K562 (cell line): ENCODE data around the gene VWA8. TPM values are rescaled to one million over a fixed set of nuclear protein-coding genes. Genes with fewer than 3 reads are reported as not detected.

ENCODE experiments used
- ARID1B ChIP-seq: fragments of 450-650 bp; IDR thresholded peaks from 2 replicates; pipeline ENCODE4 v1.6.1; 2016; ENCODE audit warnings: antibody characterized with exemption, mild to moderate bottlenecking, inconsistent platforms
- ARNT ChIP-seq, 2 experiments: fragments of 450-650 bp; IDR thresholded peaks; 2 replicates each; pipeline ENCODE4 v1.6.1; 2016; ENCODE audit warnings: mild to moderate bottlenecking in 1 of 2
- COPS2 ChIP-seq: fragments of 450-650 bp; conservative IDR thresholded peaks from 2 replicates; pipeline ENCODE4 v1.6.1; 2016; ENCODE audit warnings: mild to moderate bottlenecking, moderate library complexity
- ELF2 ChIP-seq: fragments of 250-450 bp; sonication (Bioruptor Pico); IDR thresholded peaks from 2 replicates; pipeline ENCODE4 v1.5.0; 2021; ENCODE audit warnings: mild to moderate bottlenecking
- MAFF ChIP-seq: IDR thresholded peaks from 2 replicates; pipeline ENCODE4 v1.6.1; 2012; ENCODE audit warnings: low read length, improper control_type of control experiment
- MAFG ChIP-seq: fragments of 450-650 bp; conservative IDR thresholded peaks from 2 replicates; pipeline ENCODE4 v1.6.1; 2016; ENCODE audit warnings: missing genetic modification characterization, missing compliant biosample characterization
- MAZ ChIP-seq, 2 experiments: fragments of 450-650 bp in 1 of 2; sonication (generic) in 1 of 2; formaldehyde crosslinking; IDR thresholded peaks in 1 of 2; conservative IDR thresholded peaks in 1 of 2; 2 replicates each; pipeline versions ENCODE4 v1.4.0 to v1.5.0; 2020; ENCODE audit warnings: mild to moderate bottlenecking in 1 of 2, missing genetic modification reagents in 1 of 2
- MECOM ChIP-seq: fragments of 250-450 bp; sonication (Bioruptor Pico); IDR thresholded peaks from 2 replicates; pipeline ENCODE4 v1.8.0; 2022; ENCODE audit warnings: inconsistent platforms
- MTA3 ChIP-seq: fragments of 450-650 bp; formaldehyde crosslinking; IDR thresholded peaks from 2 replicates; pipeline ENCODE4 v1.6.1; 2017; ENCODE audit warnings: mild to moderate bottlenecking, borderline replicate concordance
- NR2F6 ChIP-seq: fragments of 450-650 bp; formaldehyde crosslinking; IDR thresholded peaks from 2 replicates; pipeline ENCODE4 v1.4.0; 2020; ENCODE audit warnings: mild to moderate bottlenecking
- OTX1 ChIP-seq: fragments of 450-650 bp; formaldehyde crosslinking; IDR thresholded peaks from 2 replicates; pipeline ENCODE4 v1.4.0; 2022; ENCODE audit warnings: mild to moderate bottlenecking
- POLR2AphosphoS2 ChIP-seq: IDR thresholded peaks from 2 replicates; pipeline ENCODE4 v1.6.1; 2012; ENCODE audit warnings: low read length, improper control_type of control experiment
- RB1 ChIP-seq: fragments of 450-650 bp; IDR thresholded peaks from 2 replicates; pipeline ENCODE4 v1.6.1; 2017; ENCODE audit warnings: low read depth, mild to moderate bottlenecking
- SRF ChIP-seq, 2 experiments: fragments of 250-450, 450-650 bp in 1 of 2; sonication (Bioruptor Pico) in 1 of 2; sonication (generic) in 1 of 2; formaldehyde crosslinking; IDR thresholded peaks; 2 replicates each; pipeline versions ENCODE4 v1.5.0 to v1.5.1; 2020 to 2022; ENCODE audit warnings: mild to moderate bottlenecking in 1 of 2, missing genetic modification reagents in 1 of 2
- TEAD4 ChIP-seq, 2 experiments: sonication (generic) in 1 of 2; formaldehyde crosslinking in 1 of 2; IDR thresholded peaks; 2 replicates each; pipeline versions ENCODE4 v1.6.1 to v1.8.0; 2012 to 2022; ENCODE audit warnings: borderline replicate concordance in 1 of 2, inconsistent platforms in 1 of 2, low read length in 1 of 2, mild to moderate bottlenecking in 1 of 2, missing genetic modification reagents in 1 of 2
- ZBTB5 ChIP-seq: fragments of 450-650 bp; IDR thresholded peaks from 2 replicates; pipeline ENCODE4 v1.6.1; 2017; ENCODE audit warnings: antibody characterized with exemption
- ZFP1 ChIP-seq: fragments of 450-650 bp; formaldehyde crosslinking; IDR thresholded peaks from 2 replicates; pipeline ENCODE4 v1.4.0; 2020; ENCODE audit warnings: mild to moderate bottlenecking, mixed read lengths
- ZNF12 ChIP-seq: sonication (generic); formaldehyde crosslinking; IDR thresholded peaks from 2 replicates; pipeline ENCODE4 v1.4.0; 2020; ENCODE audit warnings: mild to moderate bottlenecking, missing genetic modification reagents
- ZNF24 ChIP-seq: fragments of 450-650 bp; IDR thresholded peaks from 2 replicates; pipeline ENCODE4 v1.6.1; 2016
- ZNF316 ChIP-seq: fragments of 450-650 bp; IDR thresholded peaks from 2 replicates; pipeline ENCODE4 v1.6.1; 2016
- ZNF561 ChIP-seq: fragments of 450-650 bp; formaldehyde crosslinking; conservative IDR thresholded peaks from 2 replicates; pipeline ENCODE4 v1.4.0; 2020; ENCODE audit warnings: mild to moderate bottlenecking, moderate library complexity
- ZNF766 ChIP-seq: fragments of 200-800 bp; sonication (Bioruptor generic); conservative IDR thresholded peaks from 2 replicates; pipeline ENCODE4 v1.6.1; 2016; ENCODE audit warnings: missing genetic modification characterization, missing compliant biosample characterization
- ZZZ3 ChIP-seq: fragments of 450-650 bp; IDR thresholded peaks from 2 replicates; pipeline ENCODE4 v1.6.1; 2016; ENCODE audit warnings: antibody characterized with exemption, mild to moderate bottlenecking, moderate library complexity
- polyA plus RNA-seq, 8 experiments: library from polyadenylated mRNA; depleted of rRNA in 4 of 8; stranded (reverse) in 5 of 8; unstranded in 3 of 8; fragments of >200 nt; fragmentation: Nextera tagmentation in 2 of 8; fragmentation: Illumina TruSeq in 1 of 8; extraction: Ambion mirVana in 2 of 8; extraction: Trizol in 1 of 8; gene quantifications; 2 replicates each; pipeline versions ENCODE4 v1.2.1 to v1.2.3, GENCODE V29; 2011 to 2014; ENCODE audit warnings: inconsistent platforms in 1 of 8, missing spikeins in 1 of 8
- total RNA-seq, 7 experiments: library from RNA; depleted of rRNA in 6 of 7; stranded (reverse); fragments of >200 nt in 6 of 7; fragmentation: Illumina TruSeq in 2 of 7; extraction: Trizol in 2 of 7; gene quantifications; 2 replicates each; pipeline versions ENCODE4 v1.2.1 to v1.2.3, GENCODE V29; 2011 to 2021; ENCODE audit warnings: low replicate concordance in 1 of 7
- TF ChIP-seq, protein P1 (sequence below), 2 experiments: fragments of 450-650 bp in 1 of 2; IDR thresholded peaks; 2 replicates each; pipeline ENCODE4 v1.6.1; 2011 to 2017; ENCODE audit warnings: low read depth in 2 of 2, antibody characterized with exemption in 1 of 2, borderline replicate concordance in 1 of 2, low read length in 1 of 2, mild to moderate bottlenecking in 1 of 2, mixed read lengths in 1 of 2; ENCODE audit not compliant: control insufficient read depth in 1 of 2
- TF ChIP-seq, protein P2 (sequence below): fragments of 250-450 bp; sonication (Bioruptor Pico); IDR thresholded peaks from 2 replicates; pipeline ENCODE4 v1.8.0; 2021; ENCODE audit warnings: moderate library complexity, mild to moderate bottlenecking, inconsistent platforms

The VWA8 gene
- total and polyA plus RNA-seq, 9 of the 15 experiments (the other 6 are each of a cell fraction or from before 2014, with no cell fraction given) = 2.1 to 18.5 (median 13.3) TPM

- TF ChIP-seq, protein P1, sequence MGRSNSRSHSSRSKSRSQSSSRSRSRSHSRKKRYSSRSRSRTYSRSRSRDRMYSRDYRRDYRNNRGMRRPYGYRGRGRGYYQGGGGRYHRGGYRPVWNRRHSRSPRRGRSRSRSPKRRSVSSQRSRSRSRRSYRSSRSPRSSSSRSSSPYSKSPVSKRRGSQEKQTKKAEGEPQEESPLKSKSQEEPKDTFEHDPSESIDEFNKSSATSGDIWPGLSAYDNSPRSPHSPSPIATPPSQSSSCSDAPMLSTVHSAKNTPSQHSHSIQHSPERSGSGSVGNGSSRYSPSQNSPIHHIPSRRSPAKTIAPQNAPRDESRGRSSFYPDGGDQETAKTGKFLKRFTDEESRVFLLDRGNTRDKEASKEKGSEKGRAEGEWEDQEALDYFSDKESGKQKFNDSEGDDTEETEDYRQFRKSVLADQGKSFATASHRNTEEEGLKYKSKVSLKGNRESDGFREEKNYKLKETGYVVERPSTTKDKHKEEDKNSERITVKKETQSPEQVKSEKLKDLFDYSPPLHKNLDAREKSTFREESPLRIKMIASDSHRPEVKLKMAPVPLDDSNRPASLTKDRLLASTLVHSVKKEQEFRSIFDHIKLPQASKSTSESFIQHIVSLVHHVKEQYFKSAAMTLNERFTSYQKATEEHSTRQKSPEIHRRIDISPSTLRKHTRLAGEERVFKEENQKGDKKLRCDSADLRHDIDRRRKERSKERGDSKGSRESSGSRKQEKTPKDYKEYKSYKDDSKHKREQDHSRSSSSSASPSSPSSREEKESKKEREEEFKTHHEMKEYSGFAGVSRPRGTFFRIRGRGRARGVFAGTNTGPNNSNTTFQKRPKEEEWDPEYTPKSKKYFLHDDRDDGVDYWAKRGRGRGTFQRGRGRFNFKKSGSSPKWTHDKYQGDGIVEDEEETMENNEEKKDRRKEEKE (IDR thresholded peaks at IDR 0.05; ENCODE audit: borderline replicate concordance in 1 of 2, control insufficient read depth in 1 of 2, low read depth in 2 of 2, low read length in 1 of 2) = no peak
- TF ChIP-seq MTA3 (no peak), ZNF561 (CRISPR knock-in tag) (no peak), OTX1 (CRISPR knock-in tag) (no peak), MAFF (0 out of 2 replicates have a peak, but pooled peaks have one; percentile 27), NR2F6 (CRISPR knock-in tag) (no peak), ZNF24 (no peak), ZBTB5 (no peak), ARNT (IDR thresholded peaks at IDR 0.05) (no peak), ELF2 (CRISPR knock-in tag) (no peak), COPS2 (no peak), SRF (CRISPR knock-in tag; IDR thresholded peaks at IDR 0.05) (no peak), ZNF766 (CRISPR knock-in tag) (no peak), MAZ (CRISPR knock-in tag; conservative IDR thresholded peaks at IDR 0.05 in 1 of 2, IDR thresholded peaks at IDR 0.05 in 1 of 2) (no peak), MAFG (tag) (peak; percentile 94), ZNF316 (peak; percentile 95), ARID1B (no peak), ZFP1 (CRISPR knock-in tag) (no peak), MECOM (no peak), TEAD4 (IDR thresholded peaks at IDR 0.05; ENCODE audit: low read length) (no peak), TEAD4 (CRISPR knock-in tag; IDR thresholded peaks at IDR 0.05; ENCODE audit: borderline replicate concordance) (no peak), RB1 (no peak), ZNF12 (CRISPR knock-in tag) (no peak), ZZZ3 (no peak), POLR2AphosphoS2 (no peak)
- TF ChIP-seq, protein P2, sequence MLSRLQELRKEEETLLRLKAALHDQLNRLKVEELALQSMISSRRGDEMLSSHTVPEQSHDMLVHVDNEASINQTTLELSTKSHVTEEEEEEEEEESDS = no peak
These were observed 106.2 kb downstream of the VWA8 start (continued) for GRCh38 chr13:41854758-41855157.
